Testis (tissue), 2 donors: ENCODE data around the gene GASK1A.

Experiments
- POLR2A ChIP-seq: fragments of 450-650 bp; IDR thresholded peaks from one replicate; pipeline ENCODE4 v1.6.1; 2017; ENCODE audit warnings: antibody characterized with exemption, mild to moderate bottlenecking, moderate library complexity
- TF ChIP-seq, protein P1 (sequence below), 3 experiments: fragments of 450-650 bp in 2 of 3; fragments of 200-600 bp in 1 of 3; sonication (generic) in 1 of 3; IDR thresholded peaks; one replicate each; pipeline ENCODE4 v1.5.1; 2016 to 2019; ENCODE audit warnings: antibody characterized with exemption in 3 of 3, mild to moderate bottlenecking in 2 of 3, moderate library complexity in 1 of 3

GRCh38 chr3:43081796-43082195 is 102.7 kb downstream of the GASK1A start:
- TF ChIP-seq, protein P1, sequence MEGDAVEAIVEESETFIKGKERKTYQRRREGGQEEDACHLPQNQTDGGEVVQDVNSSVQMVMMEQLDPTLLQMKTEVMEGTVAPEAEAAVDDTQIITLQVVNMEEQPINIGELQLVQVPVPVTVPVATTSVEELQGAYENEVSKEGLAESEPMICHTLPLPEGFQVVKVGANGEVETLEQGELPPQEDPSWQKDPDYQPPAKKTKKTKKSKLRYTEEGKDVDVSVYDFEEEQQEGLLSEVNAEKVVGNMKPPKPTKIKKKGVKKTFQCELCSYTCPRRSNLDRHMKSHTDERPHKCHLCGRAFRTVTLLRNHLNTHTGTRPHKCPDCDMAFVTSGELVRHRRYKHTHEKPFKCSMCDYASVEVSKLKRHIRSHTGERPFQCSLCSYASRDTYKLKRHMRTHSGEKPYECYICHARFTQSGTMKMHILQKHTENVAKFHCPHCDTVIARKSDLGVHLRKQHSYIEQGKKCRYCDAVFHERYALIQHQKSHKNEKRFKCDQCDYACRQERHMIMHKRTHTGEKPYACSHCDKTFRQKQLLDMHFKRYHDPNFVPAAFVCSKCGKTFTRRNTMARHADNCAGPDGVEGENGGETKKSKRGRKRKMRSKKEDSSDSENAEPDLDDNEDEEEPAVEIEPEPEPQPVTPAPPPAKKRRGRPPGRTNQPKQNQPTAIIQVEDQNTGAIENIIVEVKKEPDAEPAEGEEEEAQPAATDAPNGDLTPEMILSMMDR (IDR thresholded peaks at IDR 0.05), result no peak
- TF ChIP-seq POLR2A, result no peak
